ENCODE results near the gene GPRIN1. TPM values are rescaled to one million over a fixed set of nuclear protein-coding genes. Genes with fewer than 3 reads are reported as not detected.
A peak's percentile ranks its signal among the peaks of the same experiment; 100 is the strongest.
"Not testable (repeated sequence)": the region's sequence is repeated elsewhere in the genome, so short reads cannot be mapped to it uniquely, and the experiment has no call there.

Gene GPRIN1
- total RNA-seq, 1 donor from 2014 or later, result 0.18 TPM

DNA sequence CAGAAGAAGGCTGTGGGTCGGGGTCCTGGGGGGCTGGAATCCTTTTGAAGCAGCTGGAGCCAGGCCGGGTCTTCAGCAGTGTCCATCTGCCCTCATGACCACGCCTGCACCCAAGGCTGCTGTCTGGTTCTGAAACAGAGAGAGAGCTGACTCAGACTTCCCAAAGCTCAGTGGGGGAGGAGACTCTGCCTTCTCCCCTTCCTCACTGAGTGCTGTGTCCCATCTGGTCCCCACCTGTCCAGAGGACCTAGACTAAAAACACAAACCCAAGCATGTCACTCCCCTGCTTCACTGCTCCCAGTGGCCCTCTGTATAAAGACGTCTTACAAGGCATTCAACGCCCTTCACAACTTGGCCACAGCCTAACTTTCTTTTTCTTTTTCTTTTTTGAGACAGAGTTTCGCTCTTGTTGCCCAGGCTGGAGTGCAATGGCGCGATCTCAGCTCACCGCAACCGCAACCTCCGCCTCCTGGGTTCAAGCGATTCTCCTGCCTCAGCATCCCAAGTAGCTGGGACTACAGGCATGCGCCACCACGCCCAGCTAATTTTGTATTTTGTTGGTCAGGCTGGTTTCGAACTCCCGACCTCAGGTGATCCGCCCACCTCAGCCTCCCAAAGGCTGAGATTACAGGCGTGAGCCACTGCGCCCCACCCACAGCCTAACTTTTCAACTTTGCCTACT lies 10.1 kb downstream of the GPRIN1 start:
- DNase-seq (ENCODE audit: low spot score); ATAC-seq: not testable (repeated sequence)

DNA sequence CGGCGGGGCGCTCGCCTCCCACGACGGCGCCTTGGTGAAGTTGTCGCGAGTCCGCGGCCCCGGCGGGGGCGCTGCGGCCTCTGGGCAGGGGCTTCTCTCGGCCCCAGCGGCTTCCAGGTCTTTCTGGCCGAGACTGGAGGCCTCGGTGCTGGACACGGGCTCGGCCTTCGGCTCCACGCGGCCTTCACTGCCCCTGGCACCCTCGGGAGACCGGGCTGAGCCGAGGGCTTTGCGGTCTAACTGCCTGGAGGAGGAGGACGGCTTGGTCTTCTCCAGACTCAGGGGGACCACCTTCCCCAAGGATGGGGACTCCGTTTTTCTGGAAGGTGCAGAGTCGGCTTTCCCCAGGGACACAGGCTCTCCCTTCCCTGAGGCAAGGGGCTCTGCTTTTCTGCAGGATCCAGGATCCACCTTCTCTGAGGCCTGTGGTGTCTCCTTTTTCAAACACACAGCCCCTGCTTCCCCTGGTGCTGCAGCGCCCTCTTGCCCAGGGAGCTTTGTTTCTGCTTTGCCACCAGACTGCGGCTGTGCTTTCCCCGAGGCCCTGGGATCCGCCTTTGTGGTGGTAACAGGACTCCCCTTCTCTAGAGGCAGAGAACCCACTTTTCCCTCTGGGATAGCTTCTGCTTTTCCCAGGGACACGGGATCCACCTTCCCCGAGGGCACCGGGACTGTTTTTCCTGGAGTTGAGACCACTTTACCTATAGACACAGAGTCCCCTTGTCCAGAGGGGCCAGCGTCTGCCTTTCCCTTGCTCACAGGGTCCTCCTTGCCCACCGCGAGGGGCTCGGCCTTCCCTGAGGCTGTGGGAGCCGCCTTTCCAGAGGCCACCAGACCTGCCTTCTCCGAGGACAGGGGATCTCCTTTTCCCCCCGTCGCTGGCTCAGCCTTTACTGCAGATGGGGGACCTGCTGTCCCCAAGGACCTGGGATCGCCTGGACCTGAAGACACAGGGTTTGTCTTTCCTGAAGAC lies 12.3 kb downstream of the GPRIN1 start:
- no peak for DNase-seq (ENCODE audit: low spot score)
- no peak for ATAC-seq

DNA sequence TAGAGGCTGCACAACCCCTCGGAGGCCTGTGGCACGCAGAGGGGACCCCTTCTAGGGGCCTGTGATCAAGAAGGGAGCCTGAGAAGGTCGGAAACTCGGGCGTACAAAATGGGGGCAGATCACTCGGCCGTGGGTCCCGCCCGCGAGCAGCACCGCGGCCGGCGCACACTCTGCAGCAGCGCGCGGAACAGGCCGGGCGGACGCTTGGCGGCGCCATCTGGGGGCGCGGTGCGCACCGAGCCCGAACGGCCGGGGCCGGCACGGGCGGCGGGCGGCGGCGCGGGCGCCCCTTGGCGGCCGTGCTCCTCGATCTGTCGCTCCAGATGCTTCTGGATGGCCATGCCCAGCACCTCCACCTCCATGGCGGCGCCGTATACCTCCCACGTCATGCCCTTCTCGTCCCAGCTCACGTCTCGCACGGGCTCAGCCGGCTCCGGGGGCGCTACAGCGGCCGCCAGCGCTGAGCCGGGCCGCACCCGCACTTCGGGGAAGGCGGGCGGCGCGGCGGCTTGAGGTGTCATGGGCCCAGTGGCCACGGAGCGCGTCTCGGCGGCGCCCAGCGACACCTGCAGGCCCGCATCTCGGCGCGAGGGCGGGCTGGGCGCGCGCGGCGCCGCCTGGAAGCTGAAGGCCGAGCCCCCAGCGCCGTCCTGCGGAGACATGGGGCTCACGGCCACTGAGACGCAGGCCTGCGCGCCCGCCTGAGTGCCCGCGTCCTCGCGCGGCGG lies 13.1 kb downstream of the GPRIN1 start:
- DNase-seq (ENCODE audit: low spot score) (peak; percentile 61), ATAC-seq (peak; percentile 88)

DNA sequence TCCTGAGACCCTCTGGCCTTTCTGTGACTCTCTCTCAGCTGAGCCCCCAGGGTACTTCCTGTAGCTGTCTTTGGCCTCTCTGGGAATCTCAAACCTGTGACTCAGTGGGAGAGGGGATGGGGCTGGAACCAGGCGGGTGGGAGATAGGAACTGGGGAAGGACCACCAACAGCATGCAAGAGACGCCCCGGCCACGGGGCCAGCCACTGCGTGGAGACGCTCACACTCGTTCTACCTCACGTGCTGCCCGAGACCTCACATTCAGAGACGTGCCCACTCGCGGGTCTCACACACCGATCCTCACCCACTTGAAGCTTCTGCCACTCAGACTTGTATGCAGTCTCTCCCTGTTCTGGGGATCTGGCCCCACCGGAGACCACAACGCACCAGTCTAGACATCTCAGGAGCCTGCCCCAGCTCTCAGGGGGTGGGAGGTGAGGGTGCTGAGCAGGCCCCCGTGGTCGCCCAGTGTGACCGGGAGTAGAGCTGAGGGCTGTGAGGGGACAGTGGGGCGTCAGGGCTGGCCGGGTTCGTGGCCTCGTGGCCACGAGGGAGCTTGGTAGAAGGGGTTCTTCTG lies 13.8 kb downstream of the GPRIN1 start:
- DNase-seq (ENCODE audit: low spot score), result no peak
- no peak for ATAC-seq

DNA sequence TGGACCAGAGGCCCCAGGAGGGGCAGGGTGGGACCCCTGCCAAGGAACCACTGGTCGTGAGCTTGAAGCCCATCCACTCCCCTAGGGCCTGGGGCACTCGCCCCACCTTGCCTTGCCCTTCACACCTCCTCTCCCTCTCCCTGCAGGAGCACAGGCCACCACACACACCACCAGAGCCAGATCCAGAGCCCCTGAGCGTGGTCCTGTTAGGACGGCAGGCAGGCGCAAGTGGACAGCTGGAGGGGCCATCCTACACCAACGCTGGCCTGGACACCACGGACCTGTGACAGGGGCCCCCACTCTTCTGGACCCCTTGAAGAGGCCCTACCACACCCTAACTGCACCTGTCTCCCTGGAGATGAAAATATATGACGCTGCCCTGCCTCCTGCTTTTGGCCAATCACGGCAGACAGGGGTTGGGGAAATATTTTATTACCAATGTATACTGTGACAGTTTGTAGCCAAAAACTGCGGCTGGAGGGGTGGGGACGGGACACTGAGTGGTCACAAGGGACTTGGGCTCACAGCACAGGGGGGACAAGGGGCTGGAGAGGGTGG lies 14.5 kb downstream of the GPRIN1 start:
- DNase-seq (ENCODE audit: low spot score) (no peak), ATAC-seq (no peak)

DNA sequence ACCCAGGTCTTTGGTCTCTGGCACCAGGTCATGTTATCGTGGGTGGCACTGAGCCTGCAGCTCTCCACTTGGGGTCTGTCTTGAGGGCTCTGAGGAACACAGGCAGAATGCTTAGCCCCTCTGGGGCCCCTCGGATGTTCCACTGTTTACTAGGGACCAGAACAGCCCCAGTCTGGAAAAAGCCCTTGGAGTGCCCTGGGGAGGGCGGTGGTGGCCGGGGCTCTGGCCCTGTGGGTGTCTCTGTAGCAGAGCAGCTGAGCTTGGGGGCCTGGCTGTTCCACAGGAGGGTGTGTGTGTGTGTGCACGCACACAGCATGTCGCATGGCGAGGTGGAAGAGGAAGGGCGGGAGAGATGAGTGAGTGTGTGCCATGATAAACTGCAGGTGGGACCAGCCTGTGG lies 15.4 kb downstream of the GPRIN1 start:
- DNase-seq (ENCODE audit: low spot score), result no peak
- no peak for ATAC-seq

DNA sequence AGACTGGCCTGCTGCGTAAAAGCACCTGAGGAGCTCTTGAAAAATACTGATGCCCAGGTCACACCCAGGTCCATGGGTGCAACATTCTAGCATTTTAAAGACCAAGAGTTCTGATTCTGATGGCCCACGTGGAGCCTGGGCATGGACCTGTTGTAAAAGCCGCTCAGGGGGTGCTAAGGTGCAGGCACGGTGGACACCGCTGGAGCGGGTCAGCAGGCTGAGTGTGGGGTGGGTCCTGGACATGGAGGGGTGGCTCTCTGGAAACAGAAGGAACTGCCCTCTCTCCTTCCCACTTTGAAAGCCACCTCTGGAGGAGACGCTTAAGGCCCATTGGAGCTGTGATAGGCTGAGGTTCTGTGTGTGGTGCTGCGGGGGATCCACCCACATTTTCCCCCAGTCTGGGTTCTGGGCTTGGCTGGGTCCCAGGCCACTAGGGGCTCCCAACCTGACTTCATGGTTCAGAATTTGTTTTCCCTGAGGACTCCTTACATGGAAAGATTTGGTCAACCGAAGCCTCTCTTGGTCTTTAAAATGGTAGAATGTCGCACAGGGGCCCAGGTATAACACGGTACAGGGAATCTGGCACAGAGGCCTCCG lies 16.6 kb downstream of the GPRIN1 start:
- DNase-seq (ENCODE audit: low spot score) (no peak), ATAC-seq (no peak)

DNA sequence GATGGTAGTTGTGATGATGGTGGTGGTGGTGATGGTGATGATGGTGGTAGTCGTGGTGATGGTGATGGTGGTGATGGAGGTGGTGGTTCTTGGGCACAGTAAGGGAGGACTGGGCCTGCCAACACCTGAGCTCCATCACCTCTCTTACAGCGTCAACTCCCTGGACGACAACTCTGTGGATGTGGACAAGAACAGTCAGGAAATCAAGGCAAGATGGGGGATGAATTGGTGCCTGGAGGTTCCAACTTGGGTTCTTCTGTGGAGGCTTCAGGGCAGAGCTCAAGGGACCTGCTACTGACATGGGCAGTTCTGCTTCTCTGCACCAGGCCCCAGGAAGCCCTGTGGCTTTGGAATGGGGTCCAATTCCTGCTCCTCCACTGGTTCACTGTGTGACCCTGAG lies 17.4 kb downstream of the GPRIN1 start:
- DNase-seq (ENCODE audit: low spot score) (no peak), ATAC-seq (no peak)

DNA sequence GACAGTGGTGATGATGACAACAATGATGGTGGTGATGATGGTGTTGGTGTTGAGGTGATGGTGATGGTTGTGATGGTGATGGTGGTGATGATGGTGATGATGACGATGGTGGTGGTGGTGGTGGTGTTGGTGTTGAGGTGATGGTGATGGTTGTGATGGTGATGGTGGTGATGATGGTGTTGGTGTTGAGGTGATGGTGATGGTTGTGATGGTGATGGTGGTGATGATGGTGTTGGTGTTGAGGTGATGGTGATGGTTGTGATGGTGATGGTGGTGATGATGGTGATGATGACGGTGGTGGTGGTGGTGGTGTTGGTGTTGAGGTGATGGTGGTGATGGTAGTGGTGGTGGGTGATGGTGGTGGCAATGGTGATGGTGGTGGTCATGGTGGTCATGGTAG lies 18.3 kb downstream of the GPRIN1 start:
- not testable (repeated sequence) for DNase-seq (ENCODE audit: low spot score); ATAC-seq

DNA sequence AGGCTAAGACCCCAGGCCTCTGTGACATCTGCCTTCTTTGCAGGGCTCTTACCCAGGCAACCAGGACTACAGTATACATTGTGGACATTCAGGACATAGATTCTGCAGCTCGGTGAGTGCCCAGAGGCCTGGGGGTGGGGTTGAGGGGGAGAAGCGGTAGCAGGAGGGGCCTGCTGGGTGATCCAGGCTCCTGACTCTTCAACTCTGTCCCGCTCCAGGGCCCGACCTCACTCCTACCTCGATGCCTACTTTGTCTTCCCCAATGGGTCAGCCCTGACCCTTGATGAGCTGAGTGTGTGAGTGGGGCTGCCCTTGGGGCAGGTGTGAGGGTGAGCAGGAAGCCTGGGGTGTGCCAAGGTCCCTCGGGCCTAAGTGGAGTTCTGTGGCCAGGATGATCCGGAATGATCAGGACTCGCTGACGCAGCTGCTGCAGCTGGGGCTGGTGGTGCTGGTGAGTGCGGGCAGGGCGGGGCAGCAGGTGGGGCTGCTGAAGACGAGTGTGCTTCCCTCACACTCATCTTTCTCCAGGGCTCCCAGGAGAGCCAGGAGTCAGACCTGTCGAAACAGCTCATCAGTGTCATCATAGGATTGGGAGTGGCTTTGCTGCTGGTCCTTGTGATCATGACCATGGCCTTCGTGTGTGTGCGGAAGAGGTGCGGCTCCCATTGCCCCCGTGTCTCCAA lies 19.8 kb downstream of the GPRIN1 start:
- ATAC-seq, result no peak
- DNase-seq (ENCODE audit: low spot score), result no peak

DNA sequence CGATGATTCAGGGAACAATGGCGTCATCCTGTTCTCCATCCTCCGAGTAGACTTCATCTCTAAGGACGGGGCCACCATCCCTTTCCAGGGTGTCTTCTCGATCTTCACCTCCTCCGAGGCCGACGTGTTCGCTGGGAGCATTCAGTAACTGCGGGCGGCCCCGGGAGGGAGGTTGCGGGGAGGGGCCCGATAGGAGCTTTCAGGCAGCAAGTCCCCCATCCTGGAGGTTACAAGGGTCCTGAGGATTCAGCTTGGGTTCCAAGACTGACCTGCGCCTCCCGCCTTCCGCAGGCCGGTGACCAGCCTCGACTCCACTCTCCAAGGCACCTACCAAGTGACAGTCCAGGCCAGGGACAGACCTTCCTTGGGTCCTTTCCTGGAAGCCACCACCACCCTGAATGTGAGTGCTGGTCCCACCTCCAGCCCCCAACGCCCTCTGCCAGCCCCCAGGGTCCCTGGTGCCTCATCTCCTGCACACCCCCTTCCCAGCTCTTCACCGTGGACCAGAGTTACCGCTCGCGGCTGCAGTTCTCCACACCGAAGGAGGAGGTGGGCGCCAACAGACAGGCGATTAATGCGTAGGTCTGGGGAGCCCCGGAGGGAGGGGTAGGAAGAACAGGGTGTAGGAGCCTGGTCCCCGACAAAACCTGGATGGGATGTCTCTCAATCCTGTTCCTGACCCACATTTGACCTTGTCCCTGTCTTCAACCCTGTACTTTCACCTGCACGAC lies 20.8 kb downstream of the GPRIN1 start:
- no peak for DNase-seq (ENCODE audit: low spot score)

DNA sequence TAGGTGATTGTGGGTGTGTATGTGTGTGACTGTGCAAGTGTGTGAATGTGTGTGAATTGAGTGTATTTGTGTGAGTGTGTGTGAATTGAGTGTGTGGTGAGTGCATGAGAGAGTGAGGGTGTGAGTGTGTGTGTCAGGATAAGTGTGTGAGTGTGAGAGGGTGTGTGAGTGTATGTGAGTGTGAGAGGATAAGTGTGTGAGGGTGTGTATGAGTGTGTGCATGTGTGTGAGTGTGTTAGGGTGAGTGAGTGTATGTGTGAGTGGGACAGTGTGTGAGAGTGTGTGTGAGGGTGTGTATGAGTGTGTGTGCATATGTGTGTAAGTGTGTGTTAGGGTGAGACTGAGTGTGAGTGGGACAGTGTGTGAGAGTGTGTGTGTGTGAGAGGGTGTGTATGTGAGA lies 21.7 kb downstream of the GPRIN1 start:
- no peak for ATAC-seq
- no peak for DNase-seq (ENCODE audit: low spot score)

More for the DNA sequence above, 20.8 kb downstream of the GPRIN1 start:
- ATAC-seq, result no peak

DNA sequence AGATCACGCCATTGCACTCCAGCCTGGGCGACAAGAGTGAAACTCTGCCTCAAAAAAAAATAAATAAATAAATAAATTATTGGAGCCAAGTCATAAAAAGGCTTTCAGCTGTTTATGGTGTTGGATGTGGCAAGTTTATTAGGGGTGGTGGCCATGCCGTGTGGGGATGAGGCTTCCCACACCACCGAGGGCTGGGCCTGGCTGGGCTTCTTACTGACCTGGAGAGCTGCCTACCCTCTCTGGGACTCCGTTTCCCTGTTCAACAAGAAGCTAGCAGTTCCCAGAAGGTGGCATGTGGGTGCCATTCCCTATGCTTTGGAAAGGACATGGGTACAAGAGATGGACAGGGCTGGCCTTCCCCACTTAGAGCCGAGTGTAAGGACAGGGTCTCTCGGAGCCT lies 22.6 kb downstream of the GPRIN1 start:
- ATAC-seq (no peak), DNase-seq (ENCODE audit: low spot score) (no peak)

DNA sequence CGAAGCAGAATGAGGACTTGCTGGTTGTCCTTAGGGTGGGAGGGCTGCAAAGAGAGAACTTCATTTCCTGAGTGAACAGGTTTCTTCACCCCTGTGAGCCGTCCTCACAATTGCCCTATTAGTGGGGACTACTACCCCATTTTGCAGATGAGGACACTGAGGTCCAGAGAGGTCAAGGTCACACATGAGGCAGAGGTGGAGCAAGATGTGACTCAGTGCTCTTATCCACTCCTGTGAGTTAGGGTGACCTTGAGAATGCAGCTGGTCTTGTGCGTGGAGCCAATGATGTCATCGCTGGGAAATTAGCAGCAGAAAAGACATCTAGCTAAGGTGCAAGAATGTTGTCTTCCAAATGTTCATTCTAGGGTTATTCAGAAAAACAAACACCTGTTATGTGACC lies 26.9 kb downstream of the GPRIN1 start:
- no peak for ATAC-seq
- no peak for DNase-seq (ENCODE audit: low spot score)

DNA sequence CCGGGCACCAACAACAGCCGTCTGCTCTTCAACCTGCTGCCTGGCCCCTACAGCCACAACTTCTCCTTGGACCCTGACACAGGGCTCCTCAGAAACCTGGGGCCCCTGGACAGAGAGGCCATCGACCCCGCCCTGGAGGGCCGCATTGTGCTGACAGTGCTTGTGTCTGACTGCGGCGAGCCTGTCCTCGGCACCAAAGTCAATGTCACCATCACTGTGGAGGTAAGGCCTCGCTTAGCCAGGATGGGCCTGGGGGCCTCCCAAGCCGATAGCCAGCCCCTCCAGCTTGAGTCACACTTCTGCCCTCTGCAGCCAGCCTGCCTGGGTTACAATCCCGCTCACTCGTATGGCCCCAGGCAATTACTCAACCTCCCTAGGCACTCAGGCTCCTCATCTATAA lies 28.6 kb downstream of the GPRIN1 start:
- ATAC-seq, result no peak
- DNase-seq (ENCODE audit: low spot score), result no peak

DNA sequence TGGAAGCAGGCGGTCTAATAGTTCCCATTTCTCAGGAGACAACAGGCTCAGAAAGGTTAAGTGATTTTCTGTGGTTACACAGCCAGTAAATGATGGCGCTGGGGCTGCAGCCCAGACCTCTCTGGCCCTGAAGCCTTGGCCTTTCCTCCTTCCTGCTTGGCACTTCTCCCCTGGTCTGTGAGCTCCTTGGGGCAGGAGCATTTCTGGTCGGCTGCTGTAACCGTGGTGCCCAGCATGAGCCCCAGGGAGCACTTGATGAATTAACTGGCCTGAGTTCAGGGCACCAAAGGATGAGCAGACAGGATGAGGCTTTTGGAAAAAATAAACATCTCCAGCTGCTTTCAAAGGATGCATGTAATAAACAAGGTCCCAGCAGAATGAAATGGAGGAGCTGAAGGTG lies 30.6 kb downstream of the GPRIN1 start:
- no peak for ATAC-seq

DNA sequence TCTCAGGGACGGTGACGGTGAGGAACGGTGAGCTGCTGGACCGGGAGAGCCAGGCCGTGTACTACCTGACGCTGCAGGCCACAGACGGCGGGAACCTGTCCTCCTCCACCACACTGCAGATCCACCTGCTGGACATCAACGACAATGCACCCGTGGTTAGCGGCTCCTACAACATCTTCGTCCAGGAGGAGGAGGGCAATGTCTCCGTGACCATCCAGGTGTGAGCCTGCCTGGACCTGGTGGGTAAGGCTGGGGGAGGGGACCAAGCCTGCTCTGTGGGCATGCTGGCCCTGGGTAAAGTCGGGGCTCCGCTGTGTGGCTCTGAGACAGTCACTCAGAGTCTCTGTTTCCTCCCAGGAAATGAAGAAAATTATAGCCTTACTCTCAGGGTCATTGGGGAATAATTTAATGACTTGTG lies 31.6 kb downstream of the GPRIN1 start:
- peak; percentile 77 for ATAC-seq
- DNase-seq (ENCODE audit: low spot score), result no peak

More for the DNA sequence above, 30.6 kb downstream of the GPRIN1 start:
- DNase-seq (ENCODE audit: low spot score), result no peak

DNA sequence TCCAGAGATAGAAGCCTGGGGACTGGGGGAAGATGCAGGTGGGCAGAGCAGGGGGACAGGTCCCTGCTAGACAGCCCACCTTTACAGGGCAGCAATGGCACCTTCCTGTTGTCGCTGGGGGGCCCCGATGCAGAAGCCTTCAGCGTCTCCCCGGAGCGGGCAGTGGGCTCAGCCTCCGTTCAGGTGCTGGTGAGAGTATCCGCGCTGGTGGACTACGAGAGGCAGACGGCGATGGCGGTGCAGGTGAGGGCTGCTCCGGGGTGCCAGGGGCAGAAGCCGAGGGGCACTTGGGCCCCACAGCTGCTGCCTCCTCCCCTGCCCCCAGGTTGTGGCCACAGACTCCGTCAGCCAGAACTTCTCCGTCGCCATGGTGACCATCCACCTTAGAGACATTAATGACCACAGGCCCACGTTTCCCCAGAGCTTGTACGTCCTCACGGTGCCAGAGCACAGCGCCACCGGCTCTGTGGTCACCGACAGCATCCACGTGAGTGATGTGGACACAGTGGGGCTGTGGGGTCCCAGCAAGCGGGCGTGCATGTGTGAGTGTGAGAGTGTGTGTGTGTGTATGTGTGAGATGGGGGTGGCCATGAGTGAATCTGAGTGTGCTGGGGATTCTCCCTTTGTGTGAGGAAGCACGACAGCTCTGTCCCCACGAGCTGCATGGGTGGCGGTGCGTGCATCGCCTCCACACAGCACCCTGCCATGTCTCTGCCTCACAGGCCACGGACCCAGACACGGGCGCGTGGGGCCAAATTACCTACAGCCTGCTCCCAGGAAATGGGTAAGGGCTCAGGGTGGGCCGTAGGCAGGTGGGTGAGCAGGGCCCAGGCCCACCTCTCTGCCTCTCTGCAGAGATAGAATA lies 32.4 kb downstream of the GPRIN1 start:
- DNase-seq (ENCODE audit: low spot score) (no peak), ATAC-seq (no peak)

Measured in left lobe of liver (tissue), 2 donors.